Measurements from ENCODE around the gene PHKA1.
"Not testable (repeated sequence)": the region's sequence is repeated elsewhere in the genome, so short reads cannot be mapped to it uniquely, and the experiment has no call there.

DNA sequence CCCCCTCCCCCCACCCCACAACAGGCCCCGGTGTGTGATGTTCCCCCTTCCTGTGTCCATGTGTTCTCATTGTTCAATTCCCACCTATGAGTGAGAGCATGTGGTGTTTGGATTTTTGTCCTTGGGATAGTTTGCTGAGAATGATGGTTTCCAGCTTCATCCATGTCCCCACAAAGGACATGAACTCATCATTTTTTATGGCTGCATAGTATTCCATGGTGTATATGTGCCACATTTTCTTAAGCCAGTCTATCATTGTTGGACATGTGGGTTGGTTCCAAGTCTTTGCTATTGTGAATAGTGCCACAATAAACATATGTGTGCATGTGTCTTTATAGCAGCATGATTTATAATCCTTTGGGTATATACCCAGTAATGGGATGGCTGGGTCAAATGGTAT is 40.2 kb downstream of the PHKA1 start:
- not testable (repeated sequence) for TF ChIP-seq CTCF (IDR thresholded peaks at IDR 0.05); ZFX (IDR thresholded peaks at IDR 0.05; ENCODE audit: borderline replicate concordance)
